ENCODE data around the gene GHRH. TPM values are rescaled to one million over a fixed set of nuclear protein-coding genes. Genes with fewer than 3 reads are reported as not detected.

Gene GHRH
- total and polyA plus RNA-seq, 2 experiments from 2014 or later = not detected

DNA sequence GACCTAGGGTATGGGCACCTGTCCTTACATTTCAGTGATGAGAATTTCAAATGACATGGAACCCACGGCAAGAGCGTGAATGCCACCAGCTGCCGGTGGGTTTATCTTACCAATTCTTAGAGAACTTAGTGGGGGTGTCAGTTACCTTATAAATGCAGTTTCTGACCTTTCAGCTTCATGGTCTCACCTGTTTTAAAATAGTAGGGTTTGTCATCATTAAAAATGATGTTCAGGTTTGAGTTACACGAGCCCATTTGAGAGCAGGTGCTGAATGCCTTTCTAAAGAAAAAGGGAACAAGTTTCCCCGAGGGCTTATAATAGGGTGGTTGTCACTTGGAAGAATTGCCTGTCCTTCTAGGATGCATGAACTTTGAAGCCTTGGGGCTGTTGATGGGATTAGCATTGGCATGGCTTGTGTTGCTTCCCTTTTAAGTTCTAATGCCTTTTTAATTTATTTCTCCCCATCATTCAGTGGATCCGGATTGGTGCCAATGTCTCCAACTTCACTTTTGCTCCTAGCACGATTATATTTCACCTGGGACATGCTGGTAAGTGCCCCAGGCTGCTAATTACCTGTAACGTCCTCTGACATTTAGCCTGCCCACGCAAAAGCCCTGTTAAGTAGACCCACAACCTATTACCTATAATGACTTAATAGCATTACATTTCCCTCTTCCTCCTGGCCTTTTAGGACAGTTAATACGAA, 27.9 kb downstream of the GHRH start:
- Histone ChIP-seq H4K20me1 (ENCODE audit: insufficient read depth, poor library complexity, severe bottlenecking) (no peaks in the 10 kb centered on the region), H3K79me2 (no peaks in the 10 kb centered on the region), H2AFZ (no peak overlapping the region), H3K27ac (no peak overlapping the region), H3K4me1 (ENCODE audit: insufficient read depth) (no peaks in the 10 kb centered on the region), H3K4me3 (no peak overlapping the region), H3K36me3 (replicated peaks; ENCODE audit: insufficient read depth, low read depth) (peaks cover 6% of the 10 kb centered on the region), H3K9me3 (ENCODE audit: low read depth) (no peaks in the 10 kb centered on the region), H3K9me2 (replicated peaks; ENCODE audit: insufficient read depth) (no peaks in the 10 kb centered on the region), H3K27me3 (no peaks in the 10 kb centered on the region), H3K4me2 (no peak overlapping the region)
- no peak for DNase-seq (ENCODE audit: low spot score)
- WGBS (ENCODE audit: low lambda C conversion rate, missing lambda C conversion rate) = 87% methylated on average over 10 of the region's 10 CpGs
- TF ChIP-seq EZH2phosphoT487 (IDR thresholded peaks at IDR 0.05; ENCODE audit: low read depth, severe bottlenecking, unreplicated experiment) = no peak
- TF ChIP-seq EZH2 (IDR thresholded peaks at IDR 0.05; ENCODE audit: borderline replicate concordance) = no peak
- TF ChIP-seq, protein P1, sequence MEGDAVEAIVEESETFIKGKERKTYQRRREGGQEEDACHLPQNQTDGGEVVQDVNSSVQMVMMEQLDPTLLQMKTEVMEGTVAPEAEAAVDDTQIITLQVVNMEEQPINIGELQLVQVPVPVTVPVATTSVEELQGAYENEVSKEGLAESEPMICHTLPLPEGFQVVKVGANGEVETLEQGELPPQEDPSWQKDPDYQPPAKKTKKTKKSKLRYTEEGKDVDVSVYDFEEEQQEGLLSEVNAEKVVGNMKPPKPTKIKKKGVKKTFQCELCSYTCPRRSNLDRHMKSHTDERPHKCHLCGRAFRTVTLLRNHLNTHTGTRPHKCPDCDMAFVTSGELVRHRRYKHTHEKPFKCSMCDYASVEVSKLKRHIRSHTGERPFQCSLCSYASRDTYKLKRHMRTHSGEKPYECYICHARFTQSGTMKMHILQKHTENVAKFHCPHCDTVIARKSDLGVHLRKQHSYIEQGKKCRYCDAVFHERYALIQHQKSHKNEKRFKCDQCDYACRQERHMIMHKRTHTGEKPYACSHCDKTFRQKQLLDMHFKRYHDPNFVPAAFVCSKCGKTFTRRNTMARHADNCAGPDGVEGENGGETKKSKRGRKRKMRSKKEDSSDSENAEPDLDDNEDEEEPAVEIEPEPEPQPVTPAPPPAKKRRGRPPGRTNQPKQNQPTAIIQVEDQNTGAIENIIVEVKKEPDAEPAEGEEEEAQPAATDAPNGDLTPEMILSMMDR (IDR thresholded peaks at IDR 0.05; ENCODE audit: poor library complexity) = no peak

DNA sequence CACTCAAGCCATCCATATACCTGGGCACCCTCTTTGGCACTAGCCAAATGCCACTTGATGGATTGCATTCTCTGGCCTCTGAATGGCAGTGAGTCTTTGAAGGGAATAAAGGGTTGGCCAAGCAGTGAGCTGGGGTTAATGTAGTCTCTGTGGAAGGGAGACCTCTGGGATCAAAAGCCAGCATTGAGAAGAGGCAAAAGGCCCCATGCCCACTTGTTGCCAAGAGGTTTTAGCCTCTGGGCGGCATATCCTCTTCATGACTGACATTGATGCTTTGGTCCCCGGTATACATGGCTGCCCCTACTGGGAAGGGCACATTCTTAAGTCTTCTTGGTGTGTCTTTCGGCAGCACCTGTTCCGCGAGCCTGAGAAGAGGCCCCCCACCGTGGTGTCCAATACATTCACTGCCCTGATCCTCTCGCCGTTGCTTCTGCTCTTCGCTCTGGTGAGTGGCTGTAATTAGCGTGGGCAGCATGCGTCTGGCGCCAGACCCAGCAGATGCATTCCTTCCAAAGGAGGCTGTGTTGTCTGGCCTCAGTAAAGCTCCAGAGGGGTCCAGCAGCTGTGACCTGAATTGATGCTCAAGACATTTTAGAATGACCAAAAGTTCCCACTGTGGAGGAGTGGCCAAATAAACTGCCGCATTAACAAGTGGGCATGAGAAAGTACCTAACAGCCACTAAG, 29.5 kb downstream of the GHRH start:
- Histone ChIP-seq H3K27me3 (no peaks in the 10 kb centered on the region), H3K4me1 (ENCODE audit: insufficient read depth) (no peaks in the 10 kb centered on the region), H3K36me3 (replicated peaks; ENCODE audit: insufficient read depth, low read depth) (peaks cover 6% of the 10 kb centered on the region), H3K9me3 (ENCODE audit: low read depth) (no peaks in the 10 kb centered on the region), H3K27ac (no peak overlapping the region), H3K4me3 (no peak overlapping the region), H2AFZ (no peak overlapping the region), H3K4me2 (no peak overlapping the region), H3K9me2 (replicated peaks; ENCODE audit: insufficient read depth) (no peaks in the 10 kb centered on the region), H3K79me2 (no peaks in the 10 kb centered on the region), H4K20me1 (ENCODE audit: insufficient read depth, poor library complexity, severe bottlenecking) (no peaks in the 10 kb centered on the region)
- no peak for DNase-seq (ENCODE audit: low spot score)
- 95% methylated on average over 13 of the region's 13 CpGs for WGBS (ENCODE audit: low lambda C conversion rate, missing lambda C conversion rate)
- TF ChIP-seq EZH2phosphoT487 (IDR thresholded peaks at IDR 0.05; ENCODE audit: low read depth, severe bottlenecking, unreplicated experiment) = no peak
- TF ChIP-seq, protein P1 (IDR thresholded peaks at IDR 0.05; ENCODE audit: poor library complexity) = no peak
- TF ChIP-seq EZH2 (IDR thresholded peaks at IDR 0.05; ENCODE audit: borderline replicate concordance) = no peak

DNA sequence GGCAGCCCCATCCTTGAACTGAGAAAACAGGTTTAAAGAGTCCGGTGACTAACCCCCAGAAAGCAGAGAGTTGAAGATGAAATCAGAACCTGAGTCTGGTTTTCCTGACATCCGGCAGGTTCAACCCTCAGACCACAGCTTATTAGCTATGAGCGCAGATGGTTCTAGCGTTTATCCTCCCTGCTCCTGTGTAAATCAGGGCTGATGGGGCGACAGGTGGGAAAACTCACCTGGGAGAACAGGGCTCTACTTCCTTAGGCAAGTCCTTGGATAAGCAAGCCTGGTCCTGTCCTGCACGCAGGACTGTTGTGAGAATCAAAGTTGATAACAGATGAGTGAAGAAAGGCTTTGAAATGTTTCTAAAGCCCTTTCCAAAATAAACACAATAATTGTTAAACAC, 31.4 kb downstream of the GHRH start:
- no peaks in the 10 kb centered on the region for H3K27me3 ChIP-seq
- peaks cover 6% of the 10 kb centered on the region for H3K36me3 ChIP-seq (replicated peaks; ENCODE audit: insufficient read depth, low read depth)
- 88% methylated on average over 6 of the region's 6 CpGs for WGBS (ENCODE audit: low lambda C conversion rate, missing lambda C conversion rate)
- H3K4me3 ChIP-seq = no peak overlapping the region
- H2AFZ ChIP-seq = no peak overlapping the region
- H4K20me1 ChIP-seq (ENCODE audit: insufficient read depth, poor library complexity, severe bottlenecking) = no peaks in the 10 kb centered on the region
- H3K4me1 ChIP-seq (ENCODE audit: insufficient read depth) = no peaks in the 10 kb centered on the region
- no peaks in the 10 kb centered on the region for H3K9me3 ChIP-seq (ENCODE audit: low read depth)
- H3K27ac ChIP-seq = no peak overlapping the region
- no peaks in the 10 kb centered on the region for H3K79me2 ChIP-seq
- TF ChIP-seq EZH2phosphoT487 (IDR thresholded peaks at IDR 0.05; ENCODE audit: low read depth, severe bottlenecking, unreplicated experiment) (no peak), EZH2 (IDR thresholded peaks at IDR 0.05; ENCODE audit: borderline replicate concordance) (no peak)
- TF ChIP-seq, protein P1 (IDR thresholded peaks at IDR 0.05; ENCODE audit: poor library complexity) = no peak
- H3K9me2 ChIP-seq (replicated peaks; ENCODE audit: insufficient read depth) = no peaks in the 10 kb centered on the region
- H3K4me2 ChIP-seq = no peak overlapping the region
- no peak for DNase-seq (ENCODE audit: low spot score)

All from hepatocyte (in vitro differentiated cells).